Right renal cortex interstitium (tissue), 3 donors: ENCODE data around the gene TIMM10B. TPM values are rescaled to one million over a fixed set of nuclear protein-coding genes. Genes with fewer than 3 reads are reported as not detected.
A peak's percentile ranks its signal among the peaks of the same experiment; 100 is the strongest.
"Not testable (repeated sequence)": the region's sequence is repeated elsewhere in the genome, so short reads cannot be mapped to it uniquely, and the experiment has no call there.

Experiments used
- DNase-seq, 3 donors: peaks; one replicate each; pipeline ENCODE4 v3.0.0-alpha.2; 2013; ENCODE audit warnings: low read depth in 3 of 3, low spot score in 2 of 3
- polyA plus RNA-seq, 3 donors: library from polyadenylated mRNA; unstranded; fragments of 120-200 nt; gene quantifications; one replicate each; pipeline ENCODE4 v1.2.1, GENCODE V29; 2013; ENCODE audit not compliant: insufficient read length in 3 of 3

The TIMM10B gene
- polyA plus RNA-seq, 3 donors: 38.3 to 42.4 (median 38.7) TPM

DNA sequence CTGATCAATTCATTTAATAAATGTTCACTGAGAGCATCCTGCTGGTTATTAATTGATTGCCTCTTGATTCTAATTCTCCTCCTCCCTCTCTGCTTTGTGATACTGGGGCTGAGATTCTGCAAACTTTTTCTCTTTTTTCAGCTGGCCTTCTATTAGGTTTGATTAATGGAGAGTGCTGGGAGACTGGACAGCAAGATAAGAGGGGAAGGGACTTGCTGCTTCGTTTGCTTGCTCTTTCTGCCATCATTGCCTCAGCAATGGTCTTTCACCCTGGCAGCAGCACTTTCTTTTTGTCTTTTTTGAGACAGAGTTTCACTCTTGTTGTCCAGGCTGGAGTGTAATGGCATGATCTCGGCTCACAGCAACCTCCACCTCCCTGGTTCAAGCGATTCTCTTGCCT is 22.9 kb downstream of the TIMM10B start:
- no peak for DNase-seq

DNA sequence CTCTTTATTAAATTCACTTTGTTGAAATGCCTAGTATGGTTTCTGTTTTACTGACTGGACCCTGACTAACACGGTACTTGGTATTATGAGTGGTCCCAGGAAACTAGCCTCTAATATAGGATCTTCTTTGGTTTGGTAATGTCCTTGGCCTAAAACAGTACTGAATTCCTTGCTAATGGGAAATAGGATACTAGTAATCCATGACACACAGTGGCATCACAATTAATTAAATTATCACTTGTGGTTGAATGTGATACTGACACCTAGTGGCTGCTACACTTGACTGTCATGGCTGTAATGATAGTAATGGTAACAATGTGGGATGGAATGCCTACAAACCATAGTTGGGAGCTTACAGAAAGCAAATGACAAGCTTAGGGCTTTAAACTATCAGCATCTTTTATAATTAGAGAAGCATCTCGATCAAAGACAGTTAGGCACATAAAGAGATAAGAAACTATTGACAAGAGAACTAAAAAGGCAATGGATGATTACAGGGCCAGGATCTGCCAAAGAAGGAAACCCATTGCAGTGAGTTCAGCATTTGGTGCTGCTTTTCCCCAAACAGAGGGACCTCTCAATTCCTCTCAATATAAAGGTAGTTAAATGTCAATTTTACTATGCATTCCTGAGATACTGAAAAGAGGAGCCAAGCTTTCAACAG is 24.4 kb downstream of the TIMM10B start:
- peak in 2 of 3 donors; percentile 26 to 29 for DNase-seq

DNA sequence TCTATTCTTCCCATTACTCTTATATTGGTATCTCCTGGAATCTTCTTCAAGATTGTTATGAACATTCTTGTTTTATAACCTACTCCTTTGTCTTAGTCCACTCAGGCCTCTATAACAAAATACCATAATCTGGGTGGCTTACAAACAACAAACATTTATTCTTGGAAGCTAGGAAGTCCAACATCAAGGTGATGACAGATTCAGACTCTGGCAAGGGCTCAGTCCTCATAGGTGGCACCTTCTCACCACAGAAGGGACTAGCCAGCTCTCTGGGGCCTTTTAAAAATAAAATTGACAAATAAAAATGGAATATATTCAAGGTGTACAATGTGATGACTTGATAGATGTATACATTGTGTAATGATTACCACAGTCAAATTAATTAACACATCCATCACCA is 35.6 kb downstream of the TIMM10B start:
- DNase-seq: no peak

DNA sequence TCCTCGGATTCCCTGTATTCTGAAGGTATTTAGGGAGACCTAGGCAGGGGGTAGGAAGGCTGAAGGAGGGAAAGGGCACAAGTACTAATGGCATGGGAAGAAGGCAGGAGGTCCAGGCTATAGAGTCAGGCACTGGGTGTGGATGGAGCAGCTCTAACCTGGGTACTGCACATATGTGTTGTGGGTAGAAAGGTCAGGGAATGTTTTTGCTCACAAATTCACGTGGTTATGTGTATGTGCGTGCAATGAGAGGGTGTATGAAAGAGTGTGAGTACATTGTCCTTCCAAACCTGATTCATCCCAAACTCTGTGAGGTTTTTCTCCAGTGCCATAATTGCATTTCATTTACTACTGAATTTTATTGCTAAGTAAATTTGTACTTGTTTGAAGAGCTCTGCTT is 39.0 kb downstream of the TIMM10B start:
- DNase-seq: no peak

DNA sequence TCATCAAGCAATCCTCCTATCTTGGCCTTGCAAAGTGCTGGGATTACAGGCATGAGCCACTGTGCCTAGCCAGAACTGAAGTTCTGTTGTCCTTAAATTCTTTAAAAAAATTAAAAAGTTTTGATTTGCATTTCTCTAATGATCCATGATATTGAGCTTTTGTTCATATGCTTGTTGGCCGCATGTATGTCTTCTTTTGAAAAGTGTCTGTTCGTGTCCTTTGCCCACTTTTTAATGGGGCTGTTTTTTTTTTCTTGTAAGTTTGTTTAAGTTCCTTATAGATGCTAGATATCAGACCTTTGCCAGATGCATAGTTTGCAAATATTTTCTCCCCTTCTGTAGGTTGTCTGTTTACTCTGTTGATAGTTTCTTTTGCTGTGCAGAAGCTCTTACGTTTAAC is 40.6 kb downstream of the TIMM10B start:
- not testable (repeated sequence) for DNase-seq

DNA sequence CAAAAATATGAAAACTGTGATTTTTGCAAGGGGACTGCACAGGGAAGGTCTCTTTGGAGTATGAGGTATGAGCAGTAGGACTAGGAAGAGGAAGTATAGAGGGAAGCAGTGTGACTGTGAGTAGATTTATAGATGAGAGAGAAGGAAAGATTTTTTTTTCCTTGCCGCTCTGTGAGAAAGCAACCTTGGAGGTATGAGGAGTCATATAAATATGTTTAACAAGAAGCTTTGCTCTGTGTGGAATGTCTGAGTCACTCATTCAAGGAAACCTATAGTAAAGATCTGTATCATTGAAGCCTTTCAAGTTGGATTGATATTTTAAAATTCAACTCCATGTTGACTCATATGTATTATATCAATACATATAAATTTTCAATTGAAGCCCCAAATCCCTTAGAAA is 42.0 kb downstream of the TIMM10B start:
- DNase-seq: no peak

DNA sequence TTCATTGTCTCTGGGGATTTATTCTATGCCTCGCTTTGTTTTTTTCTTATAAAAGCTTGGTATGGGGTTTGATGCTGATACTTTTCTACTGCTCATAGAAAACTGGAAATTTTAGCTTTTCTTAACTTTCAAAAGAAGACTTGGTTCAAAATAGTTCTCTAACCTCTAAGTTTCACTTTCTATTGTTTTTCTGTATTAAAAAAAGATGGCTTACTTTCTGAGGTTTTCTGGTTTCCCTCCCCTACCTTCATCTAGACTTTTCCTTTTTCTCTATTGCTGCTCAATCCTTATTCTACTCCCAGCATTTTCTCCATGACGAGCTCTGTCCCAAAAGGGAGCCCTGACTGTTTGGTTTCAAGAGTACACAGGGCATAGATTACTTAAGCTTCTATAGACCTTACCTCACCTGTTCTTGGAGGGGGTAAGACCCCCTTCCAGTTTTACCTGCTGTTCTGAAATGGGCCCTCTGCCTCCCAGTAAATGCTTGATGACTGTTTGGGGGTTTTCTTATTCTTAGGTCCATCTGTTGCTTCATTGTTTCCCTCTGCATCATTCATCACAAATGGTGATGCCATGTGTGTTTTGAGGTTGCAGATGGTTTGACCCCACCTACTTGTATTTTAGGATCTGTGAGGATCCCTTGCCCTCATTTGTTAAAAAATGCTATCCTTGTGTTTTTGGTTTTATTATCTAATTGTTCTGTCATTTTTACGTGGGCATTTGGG is 45.3 kb downstream of the TIMM10B start:
- DNase-seq: no peak

DNA sequence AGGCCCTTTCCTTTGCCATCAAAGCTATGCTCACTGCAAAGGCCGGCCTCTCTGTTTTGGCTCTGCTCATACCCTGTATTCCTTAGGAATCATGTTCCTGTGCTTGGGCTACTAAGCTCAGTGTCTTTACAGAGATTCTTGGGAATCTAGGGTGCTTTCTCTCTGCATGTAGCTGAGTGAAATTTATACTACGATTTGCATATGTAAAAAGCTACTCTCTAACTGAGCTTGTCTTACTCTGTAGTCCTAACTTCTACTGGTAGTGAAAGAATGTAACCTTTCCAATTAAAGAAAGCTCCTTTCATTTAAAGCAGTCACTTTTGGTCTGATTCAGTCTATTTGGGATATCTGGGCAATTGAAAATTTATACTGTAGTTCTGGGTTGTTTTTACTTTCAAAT is 48.0 kb downstream of the TIMM10B start:
- no peak for DNase-seq

DNA sequence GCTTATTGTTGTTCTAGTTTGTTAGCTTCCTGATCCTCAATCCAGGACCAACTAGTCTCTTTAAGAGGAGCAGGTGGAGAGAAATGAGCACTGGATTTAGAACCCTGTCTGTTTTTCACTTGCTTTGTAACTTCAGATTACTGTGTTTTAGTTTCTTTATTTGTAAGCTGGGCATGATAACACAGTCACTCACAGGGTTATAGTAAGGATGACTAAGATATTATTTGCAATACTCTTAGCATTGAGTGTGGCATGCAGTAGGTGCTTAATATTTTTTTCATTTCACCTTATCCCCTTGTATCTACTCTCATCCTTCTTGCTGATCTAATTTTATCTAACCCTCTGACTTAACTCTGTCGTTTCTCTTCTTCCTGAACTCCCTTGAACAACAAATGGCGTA is 49.5 kb downstream of the TIMM10B start:
- DNase-seq: no peak

DNA sequence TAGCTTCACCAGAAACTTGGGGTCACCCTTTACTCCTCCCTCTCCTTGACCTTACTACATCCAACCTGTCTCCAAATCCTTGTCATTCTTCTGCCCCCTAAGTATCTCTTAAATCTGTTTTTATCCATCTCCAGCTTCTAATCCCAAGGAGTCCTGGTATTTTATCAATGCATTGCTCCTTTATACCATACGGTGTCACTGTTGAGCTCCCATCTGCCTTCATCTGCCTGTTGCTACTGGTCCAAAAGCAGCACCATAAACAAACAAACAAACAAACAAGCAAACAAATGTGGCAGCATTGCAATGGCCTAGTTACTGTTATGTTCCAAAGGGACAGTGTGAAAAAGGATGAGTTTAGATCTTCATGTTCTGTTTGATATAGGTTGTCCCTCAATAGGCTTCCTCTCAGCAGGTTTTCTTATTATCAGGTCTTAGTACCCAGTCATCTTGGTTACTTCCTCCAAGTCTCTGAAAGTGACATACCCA is 50.0 kb downstream of the TIMM10B start:
- DNase-seq: peak; percentile 31 to 40 (median 33)

Other genes with a start within 250 kb of the TIMM10B start
- gene FHIP1B, start 246.9 kb upstream of the TIMM10B start, polyA plus RNA-seq: 10 to 100 TPM; 35.4 to 45.6 (median 38.1) TPM
- gene CNGA4, start 242.4 kb upstream of the TIMM10B start, polyA plus RNA-seq: under 1 TPM; 0.08 to 0.14 (median 0.11) TPM
- gene CCKBR, start 221.7 kb upstream of the TIMM10B start, polyA plus RNA-seq: under 1 TPM; 0.47 to 0.72 (median 0.61) TPM
- 10 to 100 TPM in 2 of 3 donors, 1 to 10 TPM in 1; 9.5 to 15.3 (median 10.9) TPM for gene CAVIN3, start 161.0 kb upstream of the TIMM10B start, polyA plus RNA-seq
- gene SMPD1, start 91.0 kb upstream of the TIMM10B start, polyA plus RNA-seq: 10 to 100 TPM; 31.0 to 32.3 (median 32.1) TPM
- gene APBB1, start 62.4 kb upstream of the TIMM10B start, polyA plus RNA-seq: 10 to 100 TPM; 51.9 to 56.5 (median 52.5) TPM
- 1 to 10 TPM; 1.6 to 2.2 (median 2.2) TPM for gene HPX, start 40.5 kb upstream of the TIMM10B start, polyA plus RNA-seq
- 10 to 100 TPM; 16.1 to 19.3 (median 17.0) TPM for gene TRIM3, start 7.6 kb upstream of the TIMM10B start, polyA plus RNA-seq
- 10 to 100 TPM; 64.8 to 67.5 (median 66.2) TPM for gene ARFIP2, start 170 bp upstream of the TIMM10B start, polyA plus RNA-seq
- gene DNHD1, start 15.8 kb downstream of the TIMM10B start, polyA plus RNA-seq: 1 to 10 TPM; 5.8 to 6.3 (median 6.2) TPM
- 10 to 100 TPM; 21.3 to 22.6 (median 21.6) TPM for gene RRP8, start 122.1 kb downstream of the TIMM10B start, polyA plus RNA-seq
- 100 to 1,000 TPM; 144 to 167 (median 159) TPM for gene ILK, start 122.3 kb downstream of the TIMM10B start, polyA plus RNA-seq
- gene TAF10, start 130.7 kb downstream of the TIMM10B start, polyA plus RNA-seq: 10 to 100 TPM; 66.4 to 92.9 (median 91.4) TPM
- gene TPP1, start 137.9 kb downstream of the TIMM10B start, polyA plus RNA-seq: 100 to 1,000 TPM; 111 to 131 (median 118) TPM
- gene DCHS1, start 174.3 kb downstream of the TIMM10B start, polyA plus RNA-seq: 10 to 100 TPM; 27.8 to 31.1 (median 30.3) TPM
- gene MRPL17, start 201.8 kb downstream of the TIMM10B start, polyA plus RNA-seq: 10 to 100 TPM; 68.3 to 81.6 (median 68.3) TPM